HTERT RPE-1 (cell line): ENCODE results near the gene DPP9.
"Not testable (repeated sequence)": the region's sequence is repeated elsewhere in the genome, so short reads cannot be mapped to it uniquely, and the experiment has no call there.

Source experiments
- in situ Hi-C: fragments of 300-500 bp; cut with MboI; formaldehyde crosslinking; loops from 4 replicates; pipeline ENCODE4 v1.14.3; 2020; ENCODE audit warnings: low sequenced_read_pairs

The DPP9 gene

GRCh38 chr19:4723595-4724514, at the start of gene DPP9:
Gene DPP9, minus strand, starts transcription at chr19:4723842. Its CDS starts 3,936 bp downstream, at chr19:4719906.
- in situ Hi-C loops, result no loop called here

- in situ Hi-C loops, result no loop called here
These were observed 49.5 kb upstream of the DPP9 start for GRCh38 chr19:4773047-4773640.

GRCh38 chr19:4772566-4772965, 48.9 kb upstream of the DPP9 start:
- in situ Hi-C loops, result no loop called here

GRCh38 chr19:4768934-4769777, 45.5 kb upstream of the DPP9 start:
- in situ Hi-C loops, result no loop called here

GRCh38 chr19:4764393-4764660, 40.7 kb upstream of the DPP9 start:
- in situ Hi-C loops, result no loop called here

GRCh38 chr19:4763021-4763420, 39.4 kb upstream of the DPP9 start:
- in situ Hi-C loops, result no loop called here

- in situ Hi-C loops, result no loop called here
These were observed 36.6 kb upstream of the DPP9 start for GRCh38 chr19:4760285-4760650.

GRCh38 chr19:4759388-4760284, 36.0 kb upstream of the DPP9 start:
- in situ Hi-C loops, result no loop called here

- in situ Hi-C loops, result no loop called here
These were observed 35.0 kb upstream of the DPP9 start for GRCh38 chr19:4758659-4759058.

GRCh38 chr19:4758082-4758481, 34.4 kb upstream of the DPP9 start:
- in situ Hi-C loops, result no loop called here

GRCh38 chr19:4755459-4755858, 31.8 kb upstream of the DPP9 start:
- in situ Hi-C loops, result no loop called here

- in situ Hi-C loops, result no loop called here
These were observed 30.6 kb upstream of the DPP9 start for GRCh38 chr19:4754248-4754647.

- in situ Hi-C loops, result no loop called here
These were observed 26.4 kb upstream of the DPP9 start for GRCh38 chr19:4749870-4750590.

GRCh38 chr19:4748589-4748988, 24.9 kb upstream of the DPP9 start:
- in situ Hi-C loops, result no loop called here

- in situ Hi-C loops, result no loop called here
These were observed 24.5 kb upstream of the DPP9 start for GRCh38 chr19:4748185-4748584.

GRCh38 chr19:4745986-4746385, 22.3 kb upstream of the DPP9 start:
- in situ Hi-C loops, result no loop called here

GRCh38 chr19:4745175-4745574, 21.5 kb upstream of the DPP9 start:
- in situ Hi-C loops, result not testable (repeated sequence)

GRCh38 chr19:4744451-4745174, 21.0 kb upstream of the DPP9 start:
- in situ Hi-C loops, result no loop called here
